ENCODE measurements around the gene KSR1. TPM values are rescaled to one million over a fixed set of nuclear protein-coding genes. Genes with fewer than 3 reads are reported as not detected.

Gene KSR1
- total RNA-seq, 1 experiment from 2014 or later: 0.96 TPM

DNA sequence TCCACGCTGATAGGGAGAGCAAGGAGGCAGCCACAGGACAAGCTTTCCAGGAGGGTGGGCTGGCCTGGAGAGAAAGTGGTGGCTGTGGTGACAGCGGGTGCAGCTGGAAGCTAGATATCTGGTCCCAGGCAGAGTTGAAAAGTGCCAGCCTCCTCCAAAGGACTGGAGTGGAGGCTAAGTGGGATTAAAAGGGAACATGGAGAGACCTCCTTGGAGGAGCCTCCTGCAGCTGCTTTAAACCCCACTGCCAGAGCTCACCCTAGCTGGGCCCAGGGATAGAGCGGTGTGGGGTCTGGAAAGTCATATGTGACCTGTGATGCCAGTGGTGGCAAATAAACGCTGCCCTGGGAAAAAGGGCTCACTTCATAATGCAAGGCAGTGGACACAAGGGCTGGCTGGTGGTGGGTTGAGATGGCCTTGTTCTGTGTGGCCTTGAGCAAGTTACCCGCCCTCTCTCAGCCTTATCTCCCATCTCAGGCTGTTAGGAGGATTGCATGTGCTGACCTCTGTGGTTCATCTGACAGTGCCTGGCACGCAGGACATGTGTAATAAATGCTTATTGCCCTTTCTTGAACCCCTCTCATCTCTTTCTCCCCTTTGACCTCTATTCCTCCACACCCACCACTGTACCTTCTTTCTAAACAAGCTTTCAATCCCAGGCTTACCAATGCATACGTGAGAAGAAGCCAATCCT, 113.8 kb downstream of the KSR1 start:
- DNase-seq (ENCODE audit: low read depth): no peak

DNA sequence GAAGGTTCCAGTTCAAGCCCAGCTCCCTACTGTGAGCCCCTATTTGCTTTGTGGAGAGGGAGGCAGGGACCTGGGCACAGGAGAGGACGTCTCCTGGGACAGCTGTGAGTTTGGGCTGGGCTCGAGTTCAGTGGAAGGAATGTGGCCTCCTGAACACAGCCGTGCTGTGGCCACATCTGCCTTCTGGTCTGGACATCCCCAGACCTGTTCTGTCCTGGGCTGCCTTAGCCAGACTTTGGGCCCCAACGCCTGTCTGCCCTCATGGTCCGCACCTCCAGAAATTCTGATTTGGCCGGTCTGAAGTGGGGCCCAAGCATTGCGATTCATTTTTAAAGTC, 114.3 kb downstream of the KSR1 start:
- no peak for DNase-seq (ENCODE audit: low read depth)

DNA sequence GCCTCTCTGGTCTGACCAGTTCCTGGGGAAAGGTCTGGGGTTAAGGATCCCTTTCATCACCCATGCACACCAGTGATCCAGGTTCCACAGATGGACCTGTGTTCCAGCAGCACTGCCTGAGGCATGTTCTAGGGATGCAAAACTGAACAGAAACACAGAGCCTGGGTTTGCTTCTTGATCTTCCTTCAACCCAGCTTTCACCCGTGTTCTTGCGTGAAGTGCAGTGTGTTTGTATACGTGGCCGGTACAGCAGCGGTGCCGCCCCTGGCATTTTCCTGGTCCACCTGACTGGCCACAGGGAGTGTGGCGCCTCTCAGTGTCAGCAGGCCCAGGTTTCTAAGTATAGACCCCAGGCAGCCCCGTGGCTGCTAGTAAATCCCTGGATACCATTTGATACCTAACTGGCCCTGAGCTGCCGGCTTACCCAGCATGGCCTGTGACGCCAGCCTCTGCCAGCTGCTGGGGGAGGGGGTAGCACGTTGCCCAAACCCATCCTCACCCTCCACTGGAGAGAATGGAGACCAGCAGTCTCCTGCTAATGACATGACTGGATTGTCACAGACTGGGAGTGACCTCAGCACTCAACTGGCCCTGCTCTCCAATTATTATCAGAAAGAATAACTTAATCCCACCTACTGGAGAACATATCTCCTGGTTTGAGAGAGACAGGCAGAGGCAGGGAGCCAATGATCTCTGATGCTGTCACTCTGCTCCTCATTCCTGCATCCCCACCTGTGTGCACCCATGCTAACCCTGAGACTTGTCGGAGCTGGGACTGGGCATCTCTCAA, 115.5 kb downstream of the KSR1 start:
- no peak for DNase-seq (ENCODE audit: low read depth)

DNA sequence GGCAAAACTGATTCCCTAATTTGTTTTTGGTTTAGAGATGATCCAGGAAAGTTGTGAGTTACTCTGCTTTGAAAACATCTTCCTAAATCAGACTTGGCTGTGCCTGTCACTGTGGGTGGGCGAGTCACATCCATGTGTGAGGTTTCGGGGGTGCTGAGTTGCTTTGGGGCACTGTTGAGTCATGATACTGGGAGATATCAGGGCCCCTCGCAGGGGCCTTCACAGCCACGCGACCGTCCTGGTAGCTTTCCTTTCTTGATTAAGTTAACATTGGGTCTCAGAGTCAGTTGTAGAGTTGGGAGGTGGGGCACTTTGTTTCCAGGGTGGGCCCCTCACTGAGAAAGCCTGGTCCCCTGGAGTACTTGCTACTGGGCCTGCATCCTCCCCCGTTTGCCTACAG, 116.4 kb downstream of the KSR1 start:
- DNase-seq (ENCODE audit: low read depth): peak; percentile 54

DNA sequence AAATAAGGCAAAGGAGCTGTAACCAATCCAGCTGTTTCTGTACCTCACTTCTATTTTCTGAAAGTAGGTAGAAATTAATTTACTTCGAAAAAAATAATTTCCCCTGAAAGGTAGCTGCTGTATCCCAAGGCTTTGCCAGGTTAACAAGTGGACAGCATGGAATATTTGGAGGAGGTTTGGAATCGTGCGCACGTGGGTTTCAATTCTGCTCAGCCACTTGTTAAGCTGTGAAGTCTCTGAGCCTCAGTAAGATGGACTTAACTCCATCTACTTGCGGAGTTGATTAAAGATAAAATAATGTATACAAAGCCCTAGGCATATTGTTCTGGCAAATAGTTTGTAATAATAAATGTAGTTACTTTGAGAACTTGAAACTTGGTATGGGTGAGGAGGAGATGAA, 117.3 kb downstream of the KSR1 start:
- no peak for DNase-seq (ENCODE audit: low read depth)

DNA sequence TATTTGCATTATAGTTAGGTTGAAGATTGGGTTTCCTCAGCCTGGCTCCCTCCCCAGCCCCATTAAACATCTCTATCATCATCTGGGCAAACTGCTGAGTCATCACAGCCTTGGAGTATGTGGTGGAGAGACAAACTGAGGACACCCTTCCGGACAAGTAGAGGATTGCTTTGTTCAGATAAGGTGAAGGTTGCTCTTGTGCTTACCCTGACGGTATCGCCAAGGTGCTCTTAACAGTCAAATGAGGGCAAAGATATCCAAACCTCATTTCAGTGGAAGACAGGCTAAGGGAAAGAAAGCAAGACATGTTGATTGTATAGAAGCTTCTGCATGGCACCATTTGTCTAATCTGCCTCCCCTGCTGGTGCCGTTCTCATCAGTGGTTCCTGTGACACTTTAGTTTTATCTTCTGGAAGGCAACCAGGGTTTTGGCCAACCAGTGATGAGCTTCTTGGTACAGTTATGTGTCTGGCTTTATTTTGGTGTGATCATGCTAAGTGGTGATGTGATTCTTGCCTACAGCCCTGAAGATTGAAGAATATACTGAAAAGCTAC, 117.8 kb downstream of the KSR1 start:
- peak; percentile 53 for DNase-seq (ENCODE audit: low read depth)

DNA sequence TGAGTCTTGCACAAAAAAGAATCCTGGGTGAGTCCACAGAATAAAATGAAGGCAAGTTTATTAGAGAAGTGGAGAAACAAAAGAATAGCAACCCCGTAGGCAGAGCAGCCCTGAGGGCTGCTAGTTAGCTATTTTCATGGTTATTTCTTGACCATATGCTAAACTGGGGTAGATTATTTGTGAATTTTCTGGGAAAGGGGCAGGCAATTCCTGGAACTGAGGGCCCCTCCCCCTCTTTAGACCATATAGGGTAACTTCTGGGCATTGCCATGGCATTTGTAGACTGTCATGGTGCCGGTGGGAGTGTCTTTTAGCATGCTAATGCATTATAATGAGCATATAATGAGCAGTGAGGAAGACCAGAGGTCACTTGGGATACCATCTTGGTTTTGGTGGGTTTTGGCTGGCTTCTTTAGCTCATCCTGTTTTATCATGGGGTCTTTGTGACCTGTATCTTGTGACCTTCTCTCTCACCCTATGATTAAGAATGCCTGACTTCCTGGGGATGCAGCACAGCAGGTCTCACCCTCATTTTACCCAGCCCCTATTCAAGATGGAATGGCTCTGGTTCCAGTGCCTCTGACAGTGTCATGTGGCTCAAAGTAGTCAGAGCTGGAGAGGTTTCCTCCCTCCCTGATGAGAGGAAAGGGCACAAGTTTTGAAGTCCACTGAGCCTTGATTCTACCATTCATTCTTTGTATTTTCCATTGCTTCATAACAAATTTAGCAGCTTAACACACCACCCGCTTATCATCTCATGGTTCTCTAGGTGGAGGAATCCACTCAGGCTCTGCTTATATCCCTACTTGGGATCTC, 119.1 kb downstream of the KSR1 start:
- DNase-seq (ENCODE audit: low read depth): no peak

DNA sequence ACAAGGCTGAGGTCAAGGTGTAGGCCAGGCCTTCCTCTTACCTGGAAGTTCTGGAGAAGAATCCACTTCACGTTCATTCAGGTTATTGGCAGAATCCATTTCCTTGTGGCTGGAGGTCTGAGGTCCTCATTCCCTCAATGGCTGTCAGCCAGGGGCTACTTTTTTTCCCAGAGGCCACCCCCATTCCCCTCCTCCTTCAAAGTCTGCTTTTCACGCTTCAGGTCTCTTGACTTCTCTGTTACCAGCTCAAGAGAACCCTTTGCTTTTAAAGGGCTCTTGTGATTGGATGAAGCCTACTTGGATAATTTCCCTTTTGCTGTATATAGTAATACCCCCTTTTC, 119.6 kb downstream of the KSR1 start:
- DNase-seq (ENCODE audit: low read depth): no peak

DNA sequence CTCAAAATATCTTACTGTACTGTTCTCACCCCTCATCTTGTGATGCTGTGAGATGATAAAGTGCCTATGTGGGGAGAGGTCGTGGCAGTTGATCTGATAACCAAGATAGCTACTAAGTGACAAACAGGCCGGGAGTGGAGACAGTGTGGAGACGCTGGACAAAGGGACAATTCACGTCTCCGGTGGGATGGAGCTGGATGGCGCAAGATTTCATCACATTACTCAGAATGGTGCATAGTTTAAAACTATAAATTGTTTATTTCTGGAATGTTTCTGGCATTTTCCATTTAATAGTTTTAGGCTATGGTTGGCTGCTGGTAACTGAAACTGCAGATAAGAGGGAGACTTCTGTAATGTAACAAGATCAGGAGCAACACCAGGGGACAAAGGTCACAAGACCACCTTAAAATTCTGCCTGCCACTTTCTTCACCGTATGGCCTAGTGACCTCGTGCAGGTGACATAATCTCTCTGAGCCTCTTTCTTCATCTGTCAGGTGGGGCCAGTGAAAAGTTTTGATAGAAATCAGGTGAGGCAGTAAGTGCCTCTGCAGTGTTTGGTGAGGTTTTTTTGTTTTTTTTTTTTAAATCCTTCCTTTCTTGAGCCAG, 120.3 kb downstream of the KSR1 start:
- DNase-seq (ENCODE audit: low read depth): no peak

DNA sequence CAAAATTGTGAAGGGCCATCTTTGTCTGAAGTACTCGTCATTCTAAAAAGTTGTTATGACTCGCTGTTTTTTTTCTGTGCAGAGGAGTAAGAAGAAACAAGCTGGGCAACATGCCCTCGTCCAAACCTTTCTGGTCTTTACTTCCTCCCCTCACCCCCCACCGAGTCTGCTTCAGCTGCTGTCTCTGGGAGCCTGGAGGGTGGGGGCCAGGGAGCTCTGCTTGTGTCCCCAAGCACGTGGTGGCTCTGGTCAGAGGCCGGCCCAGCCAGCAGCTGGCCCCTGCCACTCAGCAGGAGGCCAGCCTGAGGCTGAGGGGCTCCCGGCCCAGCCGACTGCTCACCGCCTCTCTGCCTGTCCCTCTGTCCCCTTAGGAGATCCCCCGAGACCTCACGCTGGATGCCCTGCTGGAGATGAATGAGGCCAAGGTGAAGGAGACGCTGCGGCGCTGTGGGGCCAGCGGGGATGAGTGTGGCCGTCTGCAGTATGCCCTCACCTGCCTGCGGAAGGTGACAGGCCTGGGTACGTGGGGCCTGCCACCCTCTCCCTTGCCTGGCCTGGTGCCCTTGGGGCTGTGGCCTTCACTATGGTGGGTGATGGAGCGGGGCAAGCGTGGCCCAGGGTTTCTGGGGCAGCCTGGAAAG, 121.0 kb downstream of the KSR1 start:
- DNase-seq (ENCODE audit: low read depth): peak; percentile 54

DNA sequence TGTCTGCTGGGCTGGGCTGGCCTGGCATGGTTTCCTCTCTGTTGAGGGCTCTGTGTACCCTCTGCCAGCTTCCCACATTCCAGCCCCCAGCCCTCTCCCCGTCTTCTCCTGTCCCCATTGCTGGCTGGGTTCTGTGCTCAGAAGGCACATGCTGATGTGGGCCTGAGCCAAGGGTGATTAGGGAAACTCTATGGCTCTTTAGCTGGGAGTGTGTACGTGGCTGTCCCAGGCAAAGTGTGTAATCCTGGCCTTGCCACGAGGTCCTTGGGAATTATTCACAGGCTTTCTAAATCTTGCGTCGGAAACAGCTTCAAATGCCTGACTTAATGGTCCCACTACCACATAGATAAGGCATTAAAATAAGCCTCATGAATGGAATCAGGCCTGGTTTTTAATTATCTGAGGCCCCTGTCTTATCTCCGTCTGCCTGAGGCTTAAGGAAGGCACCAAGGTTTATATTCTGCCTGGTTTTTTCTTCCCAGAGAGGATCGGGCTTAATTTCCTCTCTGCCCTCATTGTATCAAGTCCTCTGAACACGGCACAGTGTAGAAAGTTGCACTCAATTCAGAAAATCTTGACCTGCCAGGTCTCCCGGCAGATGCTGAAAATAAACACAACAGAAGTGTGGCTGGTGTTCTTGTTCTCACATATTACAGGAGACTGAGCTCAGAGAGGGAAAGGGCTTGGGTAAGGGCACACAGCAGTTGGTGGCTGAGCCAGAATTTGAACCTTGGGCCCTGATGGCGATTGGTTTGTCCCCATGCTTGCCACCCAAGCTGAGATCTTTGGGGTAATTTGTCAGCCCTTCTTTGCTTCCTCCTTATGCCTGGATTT, 121.9 kb downstream of the KSR1 start:
- DNase-seq (ENCODE audit: low read depth): no peak

DNA sequence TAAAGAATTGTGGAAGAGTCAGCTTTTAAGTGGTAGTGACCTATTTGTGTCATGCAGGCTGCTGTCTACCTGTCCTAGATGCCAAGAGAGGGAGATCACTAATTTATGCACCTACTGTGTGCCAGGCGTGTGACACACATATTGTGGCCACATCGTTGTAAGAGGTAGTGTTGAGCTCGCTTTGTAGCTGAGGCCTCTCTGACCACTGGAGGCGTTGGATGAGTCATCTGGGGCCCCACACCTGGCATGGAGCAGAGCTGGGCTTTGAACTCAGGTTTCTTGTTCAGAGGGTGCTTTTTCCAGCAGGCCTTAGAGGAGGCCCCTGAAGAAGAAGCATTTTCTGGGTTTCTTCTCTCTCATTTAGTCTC, 122.5 kb downstream of the KSR1 start:
- DNase-seq (ENCODE audit: low read depth): peak; percentile 36

DNA sequence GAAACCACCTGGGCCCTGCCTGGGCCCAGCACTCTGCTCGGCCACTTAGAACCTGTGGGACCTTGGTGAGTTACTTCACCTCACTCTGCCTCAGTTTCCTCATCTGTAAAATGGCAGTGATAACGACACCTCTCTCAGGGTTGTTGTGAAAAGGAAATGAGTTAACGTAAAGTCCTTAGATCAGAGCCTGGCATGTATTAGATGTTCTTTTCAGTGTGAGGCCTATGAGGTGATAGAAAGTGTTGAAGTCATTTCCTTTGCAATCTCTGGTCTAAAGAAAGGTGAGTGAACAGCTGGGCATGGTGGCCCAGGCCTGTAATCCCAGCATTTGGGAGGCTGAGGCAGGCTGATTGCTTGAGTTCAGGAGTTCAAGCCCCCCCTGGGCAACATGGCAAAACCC, 123.1 kb downstream of the KSR1 start:
- no peak for DNase-seq (ENCODE audit: low read depth)

DNA sequence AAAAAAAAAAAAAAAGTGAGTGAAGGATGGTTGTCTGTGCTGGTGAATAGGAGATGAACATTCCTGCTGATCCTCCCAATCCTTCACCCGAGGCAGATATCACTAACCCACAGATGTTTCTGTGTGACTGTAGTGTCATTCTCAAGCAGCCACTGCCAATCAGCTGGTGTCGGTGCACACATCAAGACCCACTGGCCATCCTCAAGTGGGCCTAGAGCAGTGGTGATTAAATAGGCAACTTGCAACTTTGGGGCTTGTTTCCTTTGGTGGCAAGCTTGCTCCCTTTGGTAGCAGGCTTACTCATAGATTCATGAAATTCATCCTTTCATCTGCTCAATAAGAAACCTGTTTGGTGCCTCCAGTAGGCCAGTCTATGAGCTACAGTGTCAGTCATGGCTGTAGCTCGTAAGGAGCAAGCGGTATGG, 123.7 kb downstream of the KSR1 start:
- DNase-seq (ENCODE audit: low read depth): no peak

DNA sequence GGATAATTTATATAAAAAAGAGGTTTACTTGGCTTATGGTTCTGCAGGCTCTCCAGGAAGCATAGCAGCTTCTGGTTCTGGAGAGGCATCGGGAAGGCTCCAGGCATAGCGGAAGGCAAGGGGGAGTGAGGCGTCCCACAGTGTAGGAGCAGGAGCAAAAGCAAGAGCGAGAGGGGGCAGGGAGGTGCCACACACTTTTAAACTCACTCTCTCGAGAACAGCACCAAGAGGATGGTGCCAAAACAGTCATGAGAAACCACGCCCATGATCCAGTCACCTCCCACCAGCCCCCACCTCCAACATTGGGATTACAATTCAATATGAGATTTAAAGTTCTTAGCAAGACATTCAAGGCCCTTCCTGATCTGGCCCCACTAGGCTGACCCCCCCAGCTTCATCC, 124.8 kb downstream of the KSR1 start:
- no peak for DNase-seq (ENCODE audit: low read depth)

DNA sequence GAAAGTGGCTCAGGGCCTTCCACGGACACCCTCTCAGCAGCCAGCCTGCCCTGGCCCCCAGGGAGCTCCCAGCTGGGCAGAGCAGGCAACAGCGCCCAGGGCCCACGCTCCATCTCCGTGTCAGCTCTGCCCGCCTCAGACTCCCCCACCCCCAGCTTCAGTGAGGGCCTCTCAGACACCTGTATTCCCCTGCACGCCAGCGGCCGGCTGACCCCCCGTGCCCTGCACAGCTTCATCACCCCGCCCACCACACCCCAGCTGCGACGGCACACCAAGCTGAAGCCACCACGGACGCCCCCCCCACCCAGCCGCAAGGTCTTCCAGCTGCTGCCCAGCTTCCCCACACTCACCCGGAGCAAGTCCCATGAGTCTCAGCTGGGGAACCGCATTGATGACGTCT, 126.4 kb downstream of the KSR1 start:
- DNase-seq (ENCODE audit: low read depth): no peak

DNA sequence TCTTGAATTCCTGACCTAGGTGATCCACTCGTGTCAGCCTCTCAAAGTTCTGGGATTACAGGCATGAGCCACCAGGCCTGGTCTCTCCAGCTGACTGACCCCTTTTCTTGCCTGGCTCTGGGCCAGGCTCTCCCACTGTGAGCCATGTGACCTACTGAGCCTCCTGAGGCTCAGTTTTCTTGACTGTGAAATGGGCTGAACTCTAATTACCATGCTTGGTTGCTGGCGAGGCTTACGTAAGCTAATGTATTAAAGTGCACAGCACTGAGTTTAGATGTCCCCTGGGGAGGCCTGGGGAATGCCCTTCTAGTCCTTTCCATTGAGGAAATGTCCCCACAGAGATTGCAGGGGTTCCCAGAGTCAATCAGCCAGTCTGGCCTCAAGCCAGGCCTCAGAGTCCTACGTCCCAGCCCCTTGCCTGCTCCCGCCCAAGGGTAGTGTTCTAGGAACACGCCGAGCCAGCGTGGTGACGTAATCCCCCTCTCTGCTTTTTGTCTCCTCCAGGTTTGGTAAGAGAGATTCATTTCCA, 129.0 kb downstream of the KSR1 start:
- no peak for DNase-seq (ENCODE audit: low read depth)

DNA sequence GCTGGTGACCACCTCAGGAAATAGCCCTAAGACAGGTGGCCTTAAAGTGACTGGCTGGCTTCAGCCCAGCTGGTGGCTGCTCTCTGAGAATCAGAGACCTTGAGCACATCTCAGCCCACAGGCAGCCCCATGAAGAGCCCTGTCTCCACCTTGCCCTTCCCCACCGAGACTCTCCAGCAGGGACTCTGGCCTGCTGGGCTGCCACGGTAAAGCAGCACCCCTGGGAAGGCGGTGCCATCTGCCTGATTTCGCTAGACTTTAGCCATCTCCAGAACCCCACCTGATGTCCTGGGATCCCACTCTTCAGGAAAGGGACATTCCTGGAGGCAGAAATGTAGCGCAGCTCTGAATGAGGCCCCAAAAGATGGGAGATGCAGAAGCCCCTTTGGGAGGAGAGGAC, 129.5 kb downstream of the KSR1 start:
- DNase-seq (ENCODE audit: low read depth): no peak

DNA sequence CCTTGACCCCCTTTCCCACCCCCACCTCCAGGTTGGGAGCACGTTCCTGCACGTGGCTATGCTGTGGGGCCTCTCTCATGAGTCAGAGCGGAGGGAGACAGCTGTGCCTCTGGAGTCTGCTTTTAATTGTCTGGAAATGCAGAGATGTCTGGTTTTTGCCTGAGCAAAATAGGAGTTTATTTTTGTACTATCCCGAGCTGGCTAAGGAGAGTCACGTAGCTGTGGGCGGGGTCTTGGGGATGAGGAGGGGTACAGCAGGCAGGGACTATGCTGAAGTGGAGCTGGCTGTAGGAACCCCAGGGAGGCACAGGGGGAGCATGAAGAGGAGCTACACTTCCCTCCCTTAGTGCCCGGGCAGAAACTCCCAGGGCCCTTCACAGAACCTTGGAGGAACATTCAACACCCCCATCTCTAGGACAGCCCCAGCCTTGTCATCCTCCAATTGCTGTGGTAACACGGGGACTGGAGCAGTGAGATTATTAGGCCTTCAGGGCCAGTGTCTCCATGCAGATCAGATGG, 130.0 kb downstream of the KSR1 start:
- DNase-seq (ENCODE audit: low read depth): peak; percentile 51

DNA sequence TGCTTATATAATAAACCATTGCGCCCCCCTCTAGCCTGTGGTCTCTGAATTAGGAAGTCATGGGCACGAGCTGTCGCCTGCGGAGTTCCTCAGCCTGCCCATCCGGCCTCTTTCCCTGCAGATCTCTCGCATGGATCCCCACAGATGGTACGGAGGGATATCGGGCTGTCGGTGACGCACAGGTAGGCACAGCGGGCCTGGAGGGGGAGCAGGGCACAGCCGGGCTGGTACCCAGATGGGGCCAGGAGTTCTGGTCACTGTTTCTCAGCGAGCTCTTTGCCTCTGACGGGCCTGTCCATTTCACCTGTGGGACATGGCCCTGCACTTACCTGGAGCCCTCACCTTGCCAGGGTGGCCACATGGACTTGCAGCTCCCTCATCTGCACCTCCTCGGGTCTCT, 132.1 kb downstream of the KSR1 start:
- DNase-seq (ENCODE audit: low read depth): no peak

Measured in RPMI7951 (cell line).